KMS-11 (cell line): ENCODE measurements around the gene GRIP2.

Experiments
- H2AFZ ChIP-seq: fragments of 200-600 bp; sonication (generic); 2 replicates; pipeline ENCODE4 v1.6.1; 2016; ENCODE audit warnings: antibody characterized with exemption, mixed run types, low read depth
- H3K27ac ChIP-seq: fragments of 200-600 bp; sonication (generic); 2 replicates; pipeline ENCODE4 v1.6.1; 2016; ENCODE audit warnings: mild to moderate bottlenecking, mixed run types
- H3K27me3 ChIP-seq: fragments of 200-600 bp; sonication (generic); 2 replicates; pipeline ENCODE4 v1.6.1; 2017; ENCODE audit warnings: mild to moderate bottlenecking, low read depth, mixed run types, moderate library complexity; ENCODE audit not compliant: insufficient read depth
- H3K36me3 ChIP-seq: fragments of 200-600 bp; sonication (generic); 2 replicates; pipeline ENCODE4 v1.6.1; 2017; ENCODE audit warnings: mild to moderate bottlenecking, mixed run types; ENCODE audit not compliant: insufficient read depth
- H3K4me1 ChIP-seq: fragments of 200-600 bp; sonication (generic); 2 replicates; pipeline ENCODE4 v1.6.1; 2016; ENCODE audit warnings: mild to moderate bottlenecking, low read depth, mixed run types; ENCODE audit not compliant: poor library complexity, severe bottlenecking
- H3K4me2 ChIP-seq: fragments of 200-600 bp; sonication (generic); 2 replicates; pipeline ENCODE4 v1.7.0; 2016; ENCODE audit warnings: mild to moderate bottlenecking, mixed run types
- H3K4me3 ChIP-seq: fragments of 200-600 bp; sonication (generic); IDR thresholded peaks from 2 replicates; pipeline ENCODE4 v1.6.1; 2017; ENCODE audit warnings: low read depth, low read length, mixed read lengths; ENCODE audit not compliant: insufficient read depth
- H3K79me2 ChIP-seq: fragments of 200-600 bp; sonication (generic); 2 replicates; pipeline ENCODE4 v1.6.1; 2016; ENCODE audit warnings: low read depth, mixed run types; ENCODE audit not compliant: insufficient read depth
- H3K9ac ChIP-seq: fragments of 200-600 bp; sonication (generic); 2 replicates; pipeline ENCODE4 v1.6.1; 2016; ENCODE audit warnings: mild to moderate bottlenecking, mixed run types
- H4K20me1 ChIP-seq: fragments of 200-600 bp; sonication (generic); 2 replicates; pipeline ENCODE4 v1.6.1; 2016; ENCODE audit warnings: mild to moderate bottlenecking, mixed run types; ENCODE audit not compliant: insufficient read depth
- TF ChIP-seq, protein P1 (sequence below): fragments of 200-600 bp; sonication (generic); conservative IDR thresholded peaks from 2 replicates; pipeline ENCODE4 v1.6.1; 2017; ENCODE audit warnings: low read depth, mild to moderate bottlenecking, antibody characterized with exemption, low read length, moderate library complexity, mixed read lengths

GRIP2 gene

DNA sequence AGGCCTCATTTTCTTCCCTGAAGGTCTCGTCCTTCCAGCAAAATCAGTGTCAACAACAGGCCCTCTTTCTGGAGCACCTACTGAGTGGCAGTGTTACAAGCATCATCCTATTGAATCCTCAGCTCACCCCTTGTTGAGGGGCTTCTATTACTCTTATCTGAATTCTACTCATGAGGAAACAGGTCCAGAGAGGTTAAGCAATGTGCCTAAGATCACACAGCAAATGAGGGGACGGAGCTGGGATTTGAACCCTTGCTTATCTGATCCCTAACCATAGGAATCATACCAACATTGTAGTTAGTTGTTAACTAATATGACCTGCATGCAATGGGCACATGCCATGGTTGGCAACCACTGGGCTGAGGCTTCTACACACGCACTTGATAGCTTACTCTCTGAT, 74.7 kb downstream of the GRIP2 start:
- H3K4me2 ChIP-seq, result no peak overlapping the region
- no peak overlapping the region for H3K4me3 ChIP-seq
- no peaks in the 10 kb centered on the region for H3K79me2 ChIP-seq
- H3K27me3 ChIP-seq, result no peaks in the 10 kb centered on the region
- H4K20me1 ChIP-seq, result no peaks in the 10 kb centered on the region
- H3K27ac ChIP-seq, result no peak overlapping the region
- no peak overlapping the region for H2AFZ ChIP-seq
- H3K36me3 ChIP-seq, result no peaks in the 10 kb centered on the region
- H3K4me1 ChIP-seq, result no peaks in the 10 kb centered on the region
- H3K9ac ChIP-seq, result no peak overlapping the region
- TF ChIP-seq, protein P1, sequence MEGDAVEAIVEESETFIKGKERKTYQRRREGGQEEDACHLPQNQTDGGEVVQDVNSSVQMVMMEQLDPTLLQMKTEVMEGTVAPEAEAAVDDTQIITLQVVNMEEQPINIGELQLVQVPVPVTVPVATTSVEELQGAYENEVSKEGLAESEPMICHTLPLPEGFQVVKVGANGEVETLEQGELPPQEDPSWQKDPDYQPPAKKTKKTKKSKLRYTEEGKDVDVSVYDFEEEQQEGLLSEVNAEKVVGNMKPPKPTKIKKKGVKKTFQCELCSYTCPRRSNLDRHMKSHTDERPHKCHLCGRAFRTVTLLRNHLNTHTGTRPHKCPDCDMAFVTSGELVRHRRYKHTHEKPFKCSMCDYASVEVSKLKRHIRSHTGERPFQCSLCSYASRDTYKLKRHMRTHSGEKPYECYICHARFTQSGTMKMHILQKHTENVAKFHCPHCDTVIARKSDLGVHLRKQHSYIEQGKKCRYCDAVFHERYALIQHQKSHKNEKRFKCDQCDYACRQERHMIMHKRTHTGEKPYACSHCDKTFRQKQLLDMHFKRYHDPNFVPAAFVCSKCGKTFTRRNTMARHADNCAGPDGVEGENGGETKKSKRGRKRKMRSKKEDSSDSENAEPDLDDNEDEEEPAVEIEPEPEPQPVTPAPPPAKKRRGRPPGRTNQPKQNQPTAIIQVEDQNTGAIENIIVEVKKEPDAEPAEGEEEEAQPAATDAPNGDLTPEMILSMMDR, result no peak

DNA sequence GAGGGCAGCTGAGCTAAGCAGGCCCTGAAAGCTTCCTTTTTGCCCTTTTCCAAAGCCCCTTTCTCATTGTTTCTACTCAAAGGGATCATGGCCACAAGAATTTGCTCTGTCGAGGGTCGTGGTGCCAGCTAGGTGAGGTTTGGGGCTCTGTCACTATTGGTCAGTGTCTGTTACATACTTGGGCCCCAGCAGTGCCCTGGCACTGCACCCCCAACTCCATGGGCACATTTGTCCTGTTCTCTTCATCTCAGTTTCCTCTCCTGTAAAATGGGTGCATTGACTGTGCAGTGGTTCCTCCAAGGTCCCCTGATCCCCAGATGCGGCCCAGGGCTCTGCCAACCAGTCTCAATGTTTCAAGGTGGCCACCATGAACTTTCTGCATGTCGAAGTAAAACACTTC, 75.6 kb downstream of the GRIP2 start:
- Histone ChIP-seq H3K4me3 (no peak overlapping the region), H3K4me2 (no peak overlapping the region), H3K79me2 (no peaks in the 10 kb centered on the region), H2AFZ (no peak overlapping the region), H3K27ac (no peak overlapping the region), H4K20me1 (no peaks in the 10 kb centered on the region), H3K27me3 (no peaks in the 10 kb centered on the region), H3K4me1 (no peaks in the 10 kb centered on the region), H3K36me3 (no peaks in the 10 kb centered on the region), H3K9ac (no peak overlapping the region)
- TF ChIP-seq, protein P1, result no peak

- Histone ChIP-seq H3K9ac (no peak overlapping the region), H3K27me3 (no peaks in the 10 kb centered on the region)
- TF ChIP-seq, protein P1, result no peak
Measured at GRCh38 chr3:14464141-14464465, 76.0 kb downstream of the GRIP2 start.

DNA sequence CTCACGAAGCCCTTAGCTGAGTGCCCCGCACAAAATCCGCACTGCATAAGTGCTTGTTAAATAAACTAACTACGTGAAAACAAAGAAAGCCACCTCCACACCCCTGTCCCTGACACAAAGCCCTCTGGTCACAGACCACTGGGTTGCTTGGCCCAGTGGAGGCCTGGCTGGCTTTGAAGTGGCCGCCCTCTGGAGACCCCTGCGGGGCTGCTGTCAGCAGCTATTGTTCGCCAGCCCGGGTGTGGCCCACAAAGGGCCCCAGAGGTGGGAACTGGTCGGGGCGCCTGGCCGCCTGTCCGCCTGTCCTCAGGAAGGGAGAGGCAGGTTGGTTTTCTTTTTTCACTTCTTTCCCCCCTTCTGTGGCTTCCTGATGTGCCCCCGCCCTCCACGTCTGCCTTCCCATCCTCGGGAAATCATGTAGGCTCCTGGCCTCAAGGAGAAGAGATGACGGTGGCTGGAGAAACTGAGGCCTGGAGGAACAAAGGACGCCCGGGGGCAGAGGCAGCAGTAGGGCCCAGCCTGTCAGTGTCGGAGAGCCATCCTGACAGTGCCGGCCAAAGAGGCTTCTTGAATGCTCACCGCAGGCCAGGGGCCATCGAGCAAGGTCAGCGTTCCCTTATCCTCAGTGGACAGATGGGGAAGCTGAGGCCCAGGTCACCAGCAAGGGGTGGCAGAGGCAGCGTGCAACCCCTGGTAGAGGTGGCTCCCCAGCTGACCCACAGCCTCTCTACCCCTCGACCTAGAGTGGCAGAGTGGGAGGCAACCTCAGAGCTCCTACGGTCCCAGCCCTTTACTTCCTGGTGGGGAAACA, 76.6 kb downstream of the GRIP2 start:
- Histone ChIP-seq H3K27ac (no peak overlapping the region), H3K4me3 (no peak overlapping the region), H3K9ac (no peak overlapping the region), H2AFZ (no peak overlapping the region), H3K27me3 (no peaks in the 10 kb centered on the region), H3K4me1 (no peaks in the 10 kb centered on the region), H3K79me2 (no peaks in the 10 kb centered on the region), H3K4me2 (no peak overlapping the region), H4K20me1 (no peaks in the 10 kb centered on the region), H3K36me3 (no peaks in the 10 kb centered on the region)
- TF ChIP-seq, protein P1, result no peak

More at GRCh38 chr3:14464141-14464465, 76.0 kb downstream of the GRIP2 start:
- Histone ChIP-seq H3K27ac (no peak overlapping the region), H3K4me3 (no peak overlapping the region), H4K20me1 (no peaks in the 10 kb centered on the region), H2AFZ (no peak overlapping the region), H3K4me1 (no peaks in the 10 kb centered on the region), H3K4me2 (no peak overlapping the region), H3K79me2 (no peaks in the 10 kb centered on the region), H3K36me3 (no peaks in the 10 kb centered on the region)
